Measurements from ENCODE around the gene ATP11B. TPM values are rescaled to one million over a fixed set of nuclear protein-coding genes. Genes with fewer than 3 reads are reported as not detected.

ATP11B gene
- total RNA-seq, 2 donors from 2014 or later, result 28.9 to 36.2 TPM

DNA sequence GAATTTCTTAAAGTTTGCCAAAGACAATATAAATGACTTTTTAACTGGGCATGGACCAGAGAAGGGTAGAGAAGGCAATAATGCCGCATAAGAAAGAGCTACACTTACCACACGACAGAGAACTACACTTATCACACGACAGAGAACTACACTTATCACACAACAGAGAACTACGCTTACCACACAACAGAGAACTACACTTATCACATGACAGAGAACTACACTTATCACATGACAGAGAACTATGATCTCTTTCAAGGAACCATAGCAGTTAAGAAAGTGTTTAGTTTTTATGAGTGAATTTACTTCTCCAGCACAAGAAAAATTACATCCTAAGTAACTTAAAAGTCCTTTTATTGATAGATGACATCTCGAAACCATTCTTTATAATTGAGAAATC lies 155.0 kb downstream of the ATP11B start:
- no peaks in the 10 kb centered on the region for H3K27me3 ChIP-seq
- no peak for TF ChIP-seq CTCF (IDR thresholded peaks at IDR 0.05)
- no peaks in the 10 kb centered on the region for H3K4me1 ChIP-seq
- peaks cover 24% of the 10 kb centered on the region for H3K36me3 ChIP-seq
- H3K4me3 ChIP-seq, result no peak overlapping the region
- no peaks in the 10 kb centered on the region for H3K9me3 ChIP-seq
- no peak overlapping the region for H3K27ac ChIP-seq
- DNase-seq (ENCODE audit: low spot score), result no peak

- no peak for TF ChIP-seq CTCF (IDR thresholded peaks at IDR 0.05)
- H3K4me1 ChIP-seq, result no peaks in the 10 kb centered on the region
- no peaks in the 10 kb centered on the region for H3K9me3 ChIP-seq
- H3K4me3 ChIP-seq, result no peak overlapping the region
- H3K27ac ChIP-seq, result no peak overlapping the region
- H3K36me3 ChIP-seq, result peaks cover 25% of the 10 kb centered on the region
- H3K27me3 ChIP-seq, result no peaks in the 10 kb centered on the region
- no peak for DNase-seq (ENCODE audit: low spot score)
These were observed 156.4 kb downstream of the ATP11B start for GRCh38 chr3:182949688-182950087.

GRCh38 chr3:182954553-182955235 lies 161.4 kb downstream of the ATP11B start:
- Histone ChIP-seq H3K27ac (no peak overlapping the region), H3K9me3 (no peaks in the 10 kb centered on the region), H3K4me1 (peaks cover 0 to 1% of the 10 kb centered on the region in 2 donors), H3K4me3 (no peak overlapping the region), H3K27me3 (no peaks in the 10 kb centered on the region), H3K36me3 (peaks cover 5% of the 10 kb centered on the region)
- TF ChIP-seq CTCF (IDR thresholded peaks at IDR 0.05), result no peak
- DNase-seq (ENCODE audit: low spot score), result no peak

DNA sequence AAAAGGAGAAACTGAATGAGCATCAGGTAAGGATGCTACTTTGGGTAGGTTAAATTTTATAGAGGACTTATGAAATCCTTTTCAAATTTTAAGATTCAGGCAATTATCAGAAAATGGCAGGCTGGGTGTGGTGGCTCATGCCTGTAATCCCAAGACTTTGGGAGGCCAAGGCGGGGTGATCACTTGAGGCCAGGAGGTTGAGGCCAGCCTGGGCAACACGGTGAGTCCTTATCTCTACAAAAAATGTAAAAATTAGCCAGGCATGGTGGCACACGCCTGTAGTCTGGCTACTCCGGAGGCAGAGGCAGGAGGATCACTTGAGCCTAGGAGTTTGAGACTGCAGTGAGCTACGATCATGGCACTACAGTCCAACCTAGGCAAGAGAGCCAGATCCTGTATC lies 163.9 kb downstream of the ATP11B start:
- no peaks in the 10 kb centered on the region for H3K9me3 ChIP-seq
- DNase-seq (ENCODE audit: low spot score), result no peak
- H3K4me3 ChIP-seq, result no peak overlapping the region
- peaks cover 0 to 10% of the 10 kb centered on the region in 2 donors for H3K4me1 ChIP-seq
- no peak overlapping the region for H3K27ac ChIP-seq
- TF ChIP-seq CTCF (IDR thresholded peaks at IDR 0.05), result no peak
- H3K36me3 ChIP-seq, result peaks cover 5% of the 10 kb centered on the region
- H3K27me3 ChIP-seq, result no peaks in the 10 kb centered on the region

- H3K36me3 ChIP-seq, result peaks cover 5% of the 10 kb centered on the region
- H3K9me3 ChIP-seq, result no peaks in the 10 kb centered on the region
- no peak overlapping the region for H3K27ac ChIP-seq
- no peak for DNase-seq (ENCODE audit: low spot score)
- no peak for TF ChIP-seq CTCF (IDR thresholded peaks at IDR 0.05)
- H3K27me3 ChIP-seq, result no peaks in the 10 kb centered on the region
- peaks cover 0 to 15% of the 10 kb centered on the region in 2 donors for H3K4me1 ChIP-seq
- no peak overlapping the region for H3K4me3 ChIP-seq
These were observed 164.5 kb downstream of the ATP11B start for GRCh38 chr3:182957676-182958266.
